GM10847 (cell line): ENCODE results near the gene NTF3.

Experiments
- POLR2A ChIP-seq: IDR thresholded peaks from 2 replicates; pipeline ENCODE4 v1.6.1; 2011; ENCODE audit not compliant: insufficient read length; ENCODE audit errors: extremely low read depth

The NTF3 gene

GRCh38 chr12:5464096-5464495 is 32.2 kb downstream of the NTF3 start:
- no peak for TF ChIP-seq POLR2A

- TF ChIP-seq POLR2A, result no peak
These were observed 33.5 kb downstream of the NTF3 start for GRCh38 chr12:5465384-5465783.

DNA sequence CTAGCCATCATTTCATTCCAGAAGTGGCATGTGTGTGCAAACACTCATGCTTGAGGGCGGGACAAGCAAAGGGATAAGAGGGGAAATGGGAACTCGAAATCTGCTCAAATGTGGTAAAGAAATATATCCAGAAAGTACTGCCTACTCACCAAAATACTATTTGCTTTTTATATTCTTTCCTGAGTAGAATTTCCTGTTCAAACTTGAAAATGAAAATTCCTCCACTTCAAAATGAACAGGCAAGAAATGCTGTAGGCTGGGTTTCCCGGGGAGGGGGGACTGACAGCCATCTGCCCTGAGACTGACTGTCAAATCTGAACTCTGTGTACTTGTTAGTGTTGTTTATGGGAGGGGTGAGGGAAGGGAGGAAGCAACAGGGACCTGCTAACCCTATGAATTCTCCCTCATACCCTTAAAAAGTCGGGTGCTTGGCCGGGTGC is 34.6 kb downstream of the NTF3 start:
- no peak for TF ChIP-seq POLR2A

- TF ChIP-seq POLR2A, result no peak
These were observed 36.0 kb downstream of the NTF3 start for GRCh38 chr12:5467931-5468330.

DNA sequence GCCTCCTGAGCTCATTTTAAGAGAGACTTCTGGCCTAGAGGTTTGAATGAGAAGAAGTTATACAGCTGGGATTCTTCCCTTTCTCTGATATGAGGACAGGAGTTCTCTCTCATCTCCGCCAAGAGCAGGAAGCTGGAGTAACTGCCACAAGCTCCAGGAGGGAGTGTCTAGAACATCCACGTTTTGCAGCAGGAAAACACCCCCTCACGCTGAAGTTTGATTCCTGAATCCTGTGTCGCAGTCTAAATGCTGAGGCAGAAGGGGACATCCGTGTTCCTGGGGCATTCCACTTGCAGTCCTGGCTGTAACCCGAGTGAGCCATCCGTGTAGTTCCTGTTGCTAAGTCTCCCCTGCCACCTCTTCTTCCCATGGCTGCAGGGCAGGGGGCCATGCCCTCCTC is 38.3 kb downstream of the NTF3 start:
- TF ChIP-seq POLR2A, result no peak

DNA sequence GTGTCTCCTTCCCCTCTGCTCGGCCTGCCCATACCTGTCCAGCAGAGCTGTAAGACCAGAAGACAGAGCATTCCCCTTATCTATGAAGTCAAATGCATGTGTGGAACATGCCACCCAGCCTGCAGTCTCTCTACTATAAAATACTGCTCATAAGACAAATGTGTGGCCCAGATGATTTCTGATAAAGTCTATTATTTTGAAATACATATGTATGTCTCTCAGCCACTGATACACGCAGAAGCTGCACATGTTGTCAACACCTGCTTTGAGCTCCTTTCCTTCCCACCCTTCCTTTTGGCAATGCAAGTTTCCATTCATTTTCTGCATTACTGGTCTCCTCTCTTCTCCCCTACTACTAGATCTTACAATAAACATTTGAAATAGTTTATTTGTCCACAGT is 38.8 kb downstream of the NTF3 start:
- TF ChIP-seq POLR2A, result no peak

GRCh38 chr12:5473076-5473782 is 41.3 kb downstream of the NTF3 start:
- no peak for TF ChIP-seq POLR2A

GRCh38 chr12:5473783-5474116 is 41.8 kb downstream of the NTF3 start:
- no peak for TF ChIP-seq POLR2A

DNA sequence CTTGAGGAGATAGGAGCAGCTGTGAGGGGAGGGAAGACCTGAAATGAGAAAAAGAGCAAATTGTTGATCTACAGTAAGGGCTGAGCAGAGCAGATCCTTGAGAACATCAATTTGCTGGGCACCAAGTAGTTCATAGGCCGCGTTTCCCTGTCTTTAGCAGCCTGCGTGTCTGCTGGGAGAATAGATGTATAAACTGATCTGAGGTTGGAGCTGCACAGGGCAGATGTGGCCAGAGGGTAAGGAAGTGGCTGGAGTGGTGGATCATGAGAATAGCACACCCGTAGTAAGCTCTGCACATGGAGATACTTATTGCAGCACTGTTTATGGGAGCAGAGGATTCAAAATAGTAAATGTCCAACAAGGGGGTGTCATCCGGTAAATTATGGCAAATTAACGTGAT is 44.4 kb downstream of the NTF3 start:
- no peak for TF ChIP-seq POLR2A

- TF ChIP-seq POLR2A, result no peak
These were observed 46.3 kb downstream of the NTF3 start for GRCh38 chr12:5478081-5478706.

DNA sequence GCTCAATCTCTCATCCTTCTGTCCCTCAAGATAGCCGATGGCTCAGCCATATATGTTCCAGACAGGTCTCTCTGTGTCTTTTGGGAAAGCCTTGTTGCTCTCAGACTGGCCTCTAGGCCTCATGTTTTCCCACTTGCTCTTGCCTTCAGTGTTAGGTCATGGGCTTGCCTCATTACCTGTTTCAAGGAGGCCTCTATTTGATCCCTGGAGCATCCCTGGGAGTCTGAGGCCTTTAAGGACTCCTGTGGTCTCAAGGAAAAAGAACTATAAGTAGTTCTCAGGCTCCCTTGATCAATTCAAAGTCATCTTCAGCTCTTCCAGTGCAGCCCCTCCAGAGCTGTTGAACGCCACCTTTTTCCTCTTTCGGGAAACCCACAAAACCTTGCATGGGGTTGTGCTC is 47.9 kb downstream of the NTF3 start:
- no peak for TF ChIP-seq POLR2A

DNA sequence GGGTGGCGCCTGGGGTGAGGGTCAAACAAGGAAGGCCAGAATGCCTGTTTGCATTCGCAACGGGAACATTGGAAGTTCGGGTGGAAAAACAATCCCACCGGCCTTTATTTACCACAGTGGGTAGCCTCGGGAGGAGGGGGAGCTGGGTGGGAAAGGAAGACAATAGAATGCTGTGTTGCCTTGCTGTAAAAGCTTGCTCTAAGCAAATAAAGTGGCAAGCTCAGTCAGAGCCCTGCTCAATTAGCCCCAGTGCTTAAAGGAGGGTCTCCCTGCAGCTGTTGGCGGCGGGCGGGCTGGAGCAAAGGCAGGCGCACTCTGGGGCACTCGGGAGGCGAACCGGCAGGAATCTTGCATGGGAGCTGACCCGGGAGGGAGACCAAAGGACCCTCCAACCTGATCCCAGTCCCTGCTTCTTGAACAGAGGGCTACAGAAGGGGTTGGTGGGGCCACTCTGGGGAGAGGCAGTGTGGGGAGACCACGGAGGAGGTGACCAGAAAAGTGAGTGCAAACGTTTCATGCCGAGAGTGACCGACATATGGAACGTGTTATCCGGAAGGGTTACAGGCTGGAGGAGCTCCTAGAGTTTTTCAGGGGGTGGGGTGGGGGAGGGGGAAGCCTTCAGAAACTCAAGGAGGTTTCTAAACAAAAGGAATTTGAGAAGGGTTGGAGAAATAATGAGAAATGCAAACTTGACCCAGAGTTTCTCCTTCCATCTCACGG is 48.5 kb downstream of the NTF3 start:
- TF ChIP-seq POLR2A, result no peak

DNA sequence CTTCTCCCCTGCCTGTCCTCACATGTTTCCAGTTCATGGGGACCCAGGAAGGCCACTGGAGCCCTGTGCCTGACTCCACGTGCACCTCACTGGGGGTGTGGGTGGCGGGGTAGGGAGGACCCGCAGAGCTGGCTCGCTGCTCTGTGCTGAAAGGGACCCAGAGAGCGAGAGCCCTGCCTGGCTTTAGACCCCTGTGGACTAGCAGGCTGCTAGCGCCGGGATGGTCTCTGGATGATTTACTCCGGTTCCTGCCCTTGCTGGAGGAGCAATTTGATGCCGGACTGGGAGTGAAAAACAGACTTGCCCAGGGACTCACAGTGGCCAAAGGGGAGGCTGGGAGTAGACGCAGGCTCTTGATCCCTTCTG is 49.0 kb downstream of the NTF3 start:
- TF ChIP-seq POLR2A, result no peak

- TF ChIP-seq POLR2A, result no peak
These were observed 49.7 kb downstream of the NTF3 start for GRCh38 chr12:5481645-5482044.

DNA sequence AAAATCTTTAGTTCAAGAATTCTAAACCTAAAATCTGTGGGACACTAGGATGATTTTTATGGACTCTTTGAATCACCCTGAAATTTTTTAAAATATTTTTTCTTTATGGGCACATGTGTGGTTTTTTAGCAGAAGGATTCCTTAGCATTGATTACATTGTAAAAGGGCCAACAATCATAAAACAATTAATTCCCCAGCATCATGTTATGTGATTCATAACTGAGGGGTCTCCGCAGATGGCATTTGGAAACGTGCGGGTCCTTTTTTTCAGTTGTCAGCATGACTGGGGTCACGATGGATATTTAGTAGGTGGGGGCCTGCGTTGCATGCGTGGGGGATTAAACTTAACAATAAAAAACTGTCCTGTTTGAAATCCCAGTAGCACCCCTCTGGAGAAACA is 52.5 kb downstream of the NTF3 start:
- no peak for TF ChIP-seq POLR2A

- no peak for TF ChIP-seq POLR2A
These were observed 53.5 kb downstream of the NTF3 start for GRCh38 chr12:5485454-5485853.
